GM23338 (cell line): ENCODE results near the gene ZDHHC6. TPM values are rescaled to one million over a fixed set of nuclear protein-coding genes. Genes with fewer than 3 reads are reported as not detected.

Experiments
- ATAC-seq: fragments of 200-7000 bp; cut with Tn5 transposase; 3 replicates; pipeline ENCODE4 v1.9.1; 2020
- DNase-seq: peaks from one replicate; pipeline ENCODE4 v3.0.0-alpha.2; 2015; ENCODE audit warnings: low spot score
- H2AFZ ChIP-seq: fragments of 200-600 bp; sonication (generic); 2 replicates; pipeline ENCODE4 v1.8.0; 2016; ENCODE audit warnings: antibody characterized with exemption, mild to moderate bottlenecking, moderate library complexity
- H3F3A ChIP-seq: fragments of 200-600 bp; sonication (generic); replicated peaks from 2 replicates; pipeline ENCODE4 v1.8.0; 2017; ENCODE audit warnings: antibody characterized with exemption, mixed run types, low read depth
- H3K27ac ChIP-seq: fragments of 200-600 bp; sonication (generic); 2 replicates; pipeline ENCODE4 v1.6.1; 2016; ENCODE audit warnings: low read depth
- H3K27me3 ChIP-seq: fragments of 200-600 bp; sonication (generic); 2 replicates; pipeline ENCODE4 v1.8.0; 2016; ENCODE audit warnings: mild to moderate bottlenecking, mixed run types, moderate library complexity; ENCODE audit not compliant: insufficient read depth
- H3K36me3 ChIP-seq: fragments of 200-600 bp; sonication (generic); 2 replicates; pipeline ENCODE4 v1.8.0; 2016; ENCODE audit warnings: mild to moderate bottlenecking; ENCODE audit not compliant: insufficient read depth
- H3K4me1 ChIP-seq: fragments of 200-600 bp; sonication (generic); 2 replicates; pipeline ENCODE4 v1.8.0; 2016; ENCODE audit warnings: mild to moderate bottlenecking, moderate library complexity; ENCODE audit not compliant: insufficient read depth
- H3K4me2 ChIP-seq: fragments of 200-600 bp; sonication (generic); 2 replicates; pipeline ENCODE4 v1.7.1; 2017; ENCODE audit warnings: mixed run types
- H3K4me3 ChIP-seq: fragments of 200-600 bp; sonication (generic); 2 replicates; pipeline ENCODE4 v1.6.1; 2016; ENCODE audit warnings: mixed run types
- H3K79me2 ChIP-seq: fragments of 200-600 bp; sonication (generic); replicated peaks from 2 replicates; pipeline ENCODE4 v1.8.0; 2017; ENCODE audit warnings: mild to moderate bottlenecking; ENCODE audit not compliant: insufficient read depth
- H3K9me2 ChIP-seq: fragments of 200-600 bp; sonication (generic); 2 replicates; pipeline ENCODE4 v1.8.0; 2017; ENCODE audit not compliant: insufficient read depth
- H4K20me1 ChIP-seq: fragments of 200-600 bp; sonication (generic); replicated peaks from 2 replicates; pipeline ENCODE4 v1.8.0; 2017; ENCODE audit warnings: mild to moderate bottlenecking; ENCODE audit not compliant: insufficient read depth
- H3K27ac Mint-ChIP-seq: 2 replicates; pipeline ENCODE4 v1.8.0; 2020; ENCODE audit warnings: inconsistent platforms, mild to moderate bottlenecking, moderate library complexity, mixed read lengths
- H3K27me3 Mint-ChIP-seq: 3 replicates; pipeline ENCODE4 v1.8.0; 2022; ENCODE audit warnings: low read depth, mild to moderate bottlenecking, moderate library complexity, mixed read lengths, inconsistent platforms; ENCODE audit not compliant: insufficient read depth, poor library complexity
- H3K36me3 Mint-ChIP-seq: 3 replicates; pipeline ENCODE4 v1.8.0; 2021; ENCODE audit warnings: low read depth, mild to moderate bottlenecking, inconsistent platforms, moderate library complexity, mixed read lengths
- H3K4me1 Mint-ChIP-seq: 3 replicates; pipeline ENCODE4 v1.8.0; 2020; ENCODE audit warnings: mild to moderate bottlenecking, inconsistent platforms, mixed read lengths
- H3K4me3 Mint-ChIP-seq: 3 replicates; pipeline ENCODE4 v1.8.0; 2021; ENCODE audit warnings: moderate library complexity, mild to moderate bottlenecking, inconsistent platforms, mixed read lengths
- H3K9me3 Mint-ChIP-seq: 3 replicates; pipeline ENCODE4 v1.8.0; 2020; ENCODE audit warnings: moderate library complexity, mild to moderate bottlenecking, inconsistent platforms, mixed read lengths
- CREB1 ChIP-seq: fragments of 250-450 bp; sonication (Bioruptor Pico); IDR thresholded peaks from 2 replicates; pipeline ENCODE4 v1.5.0; 2020; ENCODE audit warnings: low read depth, mild to moderate bottlenecking, moderate library complexity
- EZH2 ChIP-seq: fragments of 200-600 bp; sonication (generic); IDR thresholded peaks from one replicate; pipeline ENCODE4 v1.8.0; 2017; ENCODE audit warnings: antibody characterized with exemption, mild to moderate bottlenecking, low read depth; ENCODE audit not compliant: unreplicated experiment
- EZH2phosphoT487 ChIP-seq: fragments of 200-600 bp; sonication (generic); IDR thresholded peaks from one replicate; pipeline ENCODE4 v1.8.1; 2018; ENCODE audit warnings: antibody characterized with exemption; ENCODE audit not compliant: unreplicated experiment
- JUNB ChIP-seq: IDR thresholded peaks from one replicate; pipeline ENCODE4 v1.6.1; 2016; ENCODE audit warnings: antibody characterized with exemption; ENCODE audit not compliant: unreplicated experiment
- NANOG ChIP-seq: IDR thresholded peaks from 2 replicates; pipeline ENCODE4 v1.6.1; 2016; ENCODE audit warnings: antibody characterized with exemption, borderline replicate concordance
- POLR2AphosphoS5 ChIP-seq: IDR thresholded peaks from 2 replicates; pipeline ENCODE4 v1.6.1; 2016; ENCODE audit warnings: antibody characterized with exemption, low read depth
- ZNF114 ChIP-seq: fragments of 250-450 bp; sonication (Bioruptor Pico); IDR thresholded peaks from 2 replicates; pipeline ENCODE4 v1.5.0; 2020; ENCODE audit warnings: mild to moderate bottlenecking, moderate library complexity
- ZNF331 ChIP-seq: fragments of 250-450 bp; sonication (Bioruptor Pico); IDR thresholded peaks from 2 replicates; pipeline ENCODE4 v1.5.0; 2020; ENCODE audit warnings: low read depth, mild to moderate bottlenecking, moderate library complexity
- ZNF462 ChIP-seq: fragments of 250-450 bp; sonication (Bioruptor Pico); IDR thresholded peaks from 2 replicates; pipeline ENCODE4 v1.5.0; 2020; ENCODE audit warnings: mild to moderate bottlenecking, moderate library complexity
- polyA plus RNA-seq: library from polyadenylated mRNA; unstranded; fragments of >200 nt; fragmentation: Nextera tagmentation; extraction: Ambion mirVana; gene quantifications from 2 replicates; pipeline ENCODE4 v1.2.1, GENCODE V29; 2016
- total RNA-seq: library from RNA; depleted of rRNA; stranded (reverse); fragments of >200 nt; shearing (Covaris generic); gene quantifications from 2 replicates; pipeline ENCODE4 v1.2.3, GENCODE V29; 2014
- TF ChIP-seq, protein P1 (sequence below): IDR thresholded peaks from 2 replicates; pipeline ENCODE4 v1.6.1; 2016; ENCODE audit warnings: antibody characterized with exemption
- TF ChIP-seq, protein P2 (sequence below), 2 experiments: fragments of 200-600 bp in 1 of 2; sonication (generic) in 1 of 2; conservative IDR thresholded peaks; 2 replicates each; pipeline versions ENCODE4 v1.5.1 to v1.6.1; 2016 to 2017; ENCODE audit warnings: antibody characterized with exemption in 2 of 2, low read depth in 2 of 2, mild to moderate bottlenecking in 2 of 2, moderate library complexity in 1 of 2

Gene ZDHHC6
- total and polyA plus RNA-seq, 2 experiments from 2014 or later, result 24.6 to 33.7 TPM

GRCh38 chr10:112393827-112394226 lies 52.9 kb downstream of the ZDHHC6 start (continued):
- TF ChIP-seq ZNF462 (no peak), EZH2phosphoT487 (no peak), EZH2 (no peak), ZNF114 (CRISPR knock-in tag) (no peak), POLR2AphosphoS5 (no peak), JUNB (no peak)
- TF ChIP-seq, protein P1, sequence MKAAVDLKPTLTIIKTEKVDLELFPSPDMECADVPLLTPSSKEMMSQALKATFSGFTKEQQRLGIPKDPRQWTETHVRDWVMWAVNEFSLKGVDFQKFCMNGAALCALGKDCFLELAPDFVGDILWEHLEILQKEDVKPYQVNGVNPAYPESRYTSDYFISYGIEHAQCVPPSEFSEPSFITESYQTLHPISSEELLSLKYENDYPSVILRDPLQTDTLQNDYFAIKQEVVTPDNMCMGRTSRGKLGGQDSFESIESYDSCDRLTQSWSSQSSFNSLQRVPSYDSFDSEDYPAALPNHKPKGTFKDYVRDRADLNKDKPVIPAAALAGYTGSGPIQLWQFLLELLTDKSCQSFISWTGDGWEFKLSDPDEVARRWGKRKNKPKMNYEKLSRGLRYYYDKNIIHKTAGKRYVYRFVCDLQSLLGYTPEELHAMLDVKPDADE, result no peak

- Histone ChIP-seq H3K27me3 (no peaks in the 10 kb centered on the region), H2AFZ (no peak overlapping the region), H3F3A (no peaks in the 10 kb centered on the region), H3K27ac (no peak overlapping the region), H3K4me1 (no peaks in the 10 kb centered on the region), H3K4me2 (no peak overlapping the region), H3K36me3 (no peaks in the 10 kb centered on the region), H3K9me2 (no peaks in the 10 kb centered on the region), H4K20me1 (no peaks in the 10 kb centered on the region), H3K79me2 (no peaks in the 10 kb centered on the region), H3K4me3 (no peak overlapping the region)
- Mint-ChIP-seq H3K27me3 (no peaks in the 10 kb centered on the region), H3K4me1 (no peaks in the 10 kb centered on the region), H3K36me3 (no peaks in the 10 kb centered on the region), H3K9me3 (no peaks in the 10 kb centered on the region), H3K27ac (no peak overlapping the region), H3K4me3 (no peak overlapping the region)
- no peak for DNase-seq
- no peak for ATAC-seq
- no peak for TF ChIP-seq NANOG
- TF ChIP-seq EZH2, result no peak
- TF ChIP-seq, protein P2, sequence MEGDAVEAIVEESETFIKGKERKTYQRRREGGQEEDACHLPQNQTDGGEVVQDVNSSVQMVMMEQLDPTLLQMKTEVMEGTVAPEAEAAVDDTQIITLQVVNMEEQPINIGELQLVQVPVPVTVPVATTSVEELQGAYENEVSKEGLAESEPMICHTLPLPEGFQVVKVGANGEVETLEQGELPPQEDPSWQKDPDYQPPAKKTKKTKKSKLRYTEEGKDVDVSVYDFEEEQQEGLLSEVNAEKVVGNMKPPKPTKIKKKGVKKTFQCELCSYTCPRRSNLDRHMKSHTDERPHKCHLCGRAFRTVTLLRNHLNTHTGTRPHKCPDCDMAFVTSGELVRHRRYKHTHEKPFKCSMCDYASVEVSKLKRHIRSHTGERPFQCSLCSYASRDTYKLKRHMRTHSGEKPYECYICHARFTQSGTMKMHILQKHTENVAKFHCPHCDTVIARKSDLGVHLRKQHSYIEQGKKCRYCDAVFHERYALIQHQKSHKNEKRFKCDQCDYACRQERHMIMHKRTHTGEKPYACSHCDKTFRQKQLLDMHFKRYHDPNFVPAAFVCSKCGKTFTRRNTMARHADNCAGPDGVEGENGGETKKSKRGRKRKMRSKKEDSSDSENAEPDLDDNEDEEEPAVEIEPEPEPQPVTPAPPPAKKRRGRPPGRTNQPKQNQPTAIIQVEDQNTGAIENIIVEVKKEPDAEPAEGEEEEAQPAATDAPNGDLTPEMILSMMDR (conservative IDR thresholded peaks at IDR 0.05; ENCODE audit: low read depth in 2 of 2), result no peak
- no peak for TF ChIP-seq EZH2phosphoT487
- TF ChIP-seq JUNB, result no peak
- TF ChIP-seq CREB1, result no peak
- no peak for TF ChIP-seq POLR2AphosphoS5
- TF ChIP-seq ZNF331, result no peak
These were observed 53.4 kb downstream of the ZDHHC6 start for GRCh38 chr10:112393341-112393740.
